HG03521 (cell line): Measurements from ENCODE around the gene NTNG1.
"Not testable (repeated sequence)": the region's sequence is repeated elsewhere in the genome, so short reads cannot be mapped to it uniquely, and the experiment has no call there.

Source experiments
- ATAC-seq: cut with Tn5 transposase; IDR thresholded peaks from one replicate; pipeline ENCODE4 v1.9.1; 2021; ENCODE audit warnings: mild to moderate bottlenecking, moderate library complexity; ENCODE audit not compliant: unreplicated experiment

NTNG1 gene

DNA sequence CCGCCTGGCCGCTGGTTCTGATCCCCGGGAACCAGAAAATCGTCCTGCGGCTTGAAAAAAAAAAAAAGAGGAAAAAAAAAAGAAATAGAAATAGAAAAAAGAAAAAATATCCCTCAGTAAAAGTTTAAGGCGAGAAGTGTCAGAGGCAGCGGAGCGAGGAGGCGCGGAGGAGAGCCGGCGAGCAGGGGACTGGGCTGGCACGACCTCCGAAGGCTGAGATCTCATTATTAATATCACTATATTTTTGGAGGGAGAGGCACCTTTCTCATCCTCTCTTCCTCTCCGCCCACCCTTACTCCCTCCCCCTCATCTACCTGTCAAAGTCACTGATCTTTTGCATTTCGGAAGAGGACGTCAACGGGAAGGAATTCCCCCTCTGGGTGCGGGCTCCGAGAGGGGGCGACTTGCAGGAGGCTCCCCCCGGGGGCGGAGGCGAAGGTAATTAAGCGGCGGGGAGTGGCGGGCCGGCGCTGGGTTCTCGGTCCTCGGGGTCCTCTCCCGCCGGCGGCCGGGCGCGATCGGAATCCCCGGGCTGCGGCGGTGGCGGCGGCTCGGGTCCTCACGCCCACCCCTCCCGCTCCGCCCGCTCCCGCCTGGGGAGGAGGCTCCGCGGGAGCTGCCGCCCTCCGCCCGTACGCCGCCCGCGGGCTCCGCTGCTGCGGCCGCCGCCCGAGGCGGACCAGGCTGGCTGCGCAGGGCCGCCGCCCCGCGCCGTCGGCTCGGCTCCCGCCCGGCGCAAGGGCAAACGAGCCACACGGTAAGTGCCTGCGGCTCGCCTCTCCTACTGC, at the start of gene NTNG1:
TSS of gene NTNG1 (plus strand) at position 337 of the 788 bp plus-strand sequence.
- ATAC-seq, result peak; percentile 58

DNA sequence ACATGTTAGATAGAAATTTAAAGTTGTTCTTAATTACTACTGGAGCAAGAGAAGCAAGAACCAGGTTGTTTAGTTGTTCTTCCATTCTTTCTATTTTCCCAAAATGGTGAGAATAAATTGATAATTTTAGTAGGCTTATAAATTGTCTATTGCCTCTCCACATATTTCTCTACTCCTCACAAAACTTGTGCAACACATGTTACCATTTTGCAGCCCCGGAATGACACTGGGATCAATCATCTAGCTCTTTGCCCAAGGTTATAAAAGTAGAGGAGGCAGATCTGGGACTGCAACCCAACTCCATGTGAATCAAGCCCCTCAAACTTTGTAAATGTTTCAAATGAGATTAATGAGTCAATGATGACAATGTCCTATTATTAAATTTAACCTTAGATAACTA, 49.4 kb upstream of the NTNG1 start:
- ATAC-seq, result no peak

- ATAC-seq, result not testable (repeated sequence)
Observed at GRCh38 chr1:107093395-107093794, 47.4 kb upstream of the NTNG1 start.

- ATAC-seq, result no peak
Observed at GRCh38 chr1:107095647-107096046, 45.2 kb upstream of the NTNG1 start.

DNA sequence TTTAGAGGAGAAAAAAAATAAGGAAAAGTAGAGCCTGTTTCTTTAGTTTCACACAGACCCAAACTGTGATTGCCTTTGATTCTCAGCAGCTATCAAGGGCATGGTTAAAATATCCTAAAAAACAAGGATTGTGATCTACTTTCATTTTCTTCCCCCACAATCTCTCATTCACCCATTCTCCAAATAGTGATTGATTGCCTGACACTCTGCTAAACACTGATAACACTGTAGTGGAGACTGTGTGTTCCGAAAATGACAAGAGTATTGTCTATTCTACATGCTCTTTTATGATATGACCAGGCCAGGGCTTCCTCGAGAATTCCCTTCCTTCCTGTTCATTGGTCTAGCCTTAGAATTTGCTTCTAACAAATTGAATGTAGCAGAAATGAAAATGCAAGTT, 44.1 kb upstream of the NTNG1 start:
- ATAC-seq, result no peak

- ATAC-seq, result no peak
Observed at GRCh38 chr1:107098961-107099360, 41.9 kb upstream of the NTNG1 start.

- ATAC-seq, result no peak
Observed at GRCh38 chr1:107100331-107100984, 40.4 kb upstream of the NTNG1 start.

DNA sequence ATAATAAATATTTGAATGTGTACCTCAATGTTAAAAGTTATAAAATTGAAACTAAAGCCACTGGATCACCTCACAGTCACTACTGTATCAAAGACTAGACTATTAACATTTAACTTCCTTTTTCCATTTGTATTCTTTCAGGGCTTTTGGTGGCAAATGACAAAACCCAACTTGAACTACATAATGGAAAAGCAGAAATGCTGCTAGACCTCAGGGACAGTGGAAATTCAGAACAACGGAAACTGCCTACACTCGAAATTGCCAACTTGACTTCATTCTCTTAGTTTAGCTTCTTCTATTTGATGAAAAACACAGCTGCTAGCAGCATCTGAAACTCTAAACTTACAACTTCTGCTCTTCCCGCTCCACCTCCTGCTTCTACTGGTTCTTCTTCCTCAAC, 34.9 kb upstream of the NTNG1 start:
- ATAC-seq, result no peak

DNA sequence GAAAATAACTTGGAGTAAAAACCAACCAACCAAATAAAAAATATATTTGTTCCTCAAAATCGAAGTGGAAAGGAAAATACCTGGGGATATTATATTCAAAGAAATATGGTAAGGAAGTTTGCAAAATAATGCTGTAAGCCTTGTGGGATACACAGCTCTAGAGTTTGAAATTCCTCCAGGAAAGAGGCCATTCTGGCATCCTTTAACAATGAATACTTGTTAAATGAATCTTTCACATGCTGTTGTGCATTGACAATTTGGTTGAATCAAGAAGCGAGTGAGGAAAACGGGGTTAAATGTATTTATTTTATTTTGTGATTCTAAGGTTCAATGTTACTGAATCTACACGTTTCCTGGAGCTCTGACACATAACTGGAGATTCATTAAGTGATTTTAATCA, 30.5 kb upstream of the NTNG1 start:
- ATAC-seq, result no peak

GRCh38 chr1:107116306-107116790, 24.5 kb upstream of the NTNG1 start:
- ATAC-seq, result no peak

DNA sequence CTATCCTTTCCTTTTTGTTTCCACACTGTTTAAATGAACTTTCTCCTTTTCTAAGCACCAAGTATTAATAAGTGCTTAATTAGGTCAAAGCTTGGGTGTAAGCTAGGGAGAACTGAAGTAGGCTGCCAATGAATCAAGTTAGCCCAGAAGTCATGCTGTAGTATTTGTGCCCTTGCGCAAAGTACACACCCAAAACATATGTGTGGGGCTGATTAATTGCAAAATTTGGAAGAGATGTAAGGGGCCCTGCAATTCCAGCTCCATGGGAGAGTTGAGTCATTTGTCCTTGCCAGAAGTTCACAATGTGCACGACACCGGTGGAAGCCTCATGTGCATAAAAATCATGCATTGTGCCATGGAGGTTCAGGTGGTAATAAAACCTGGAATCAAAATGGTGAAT, 18.6 kb upstream of the NTNG1 start:
- no peak for ATAC-seq

- no peak for ATAC-seq
Observed at GRCh38 chr1:107123741-107124140, 17.1 kb upstream of the NTNG1 start.

DNA sequence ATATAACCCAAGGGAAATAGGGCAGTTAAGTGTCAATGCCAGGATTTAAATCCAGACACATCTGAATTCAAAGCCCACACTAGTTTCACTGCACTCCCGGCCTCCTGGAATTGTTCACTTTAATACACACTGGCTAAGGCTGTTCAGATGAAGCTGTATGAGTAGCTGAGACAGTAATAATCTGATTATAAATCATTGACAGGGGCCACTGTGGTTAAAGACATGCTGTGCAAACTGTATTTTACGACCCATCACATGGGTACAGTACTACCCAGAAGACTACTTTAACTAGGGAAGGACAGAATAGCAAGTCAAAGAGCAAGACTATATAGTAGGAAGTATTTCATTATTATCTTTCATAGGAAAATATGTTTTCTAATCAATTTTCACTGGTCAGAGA, 16.1 kb upstream of the NTNG1 start:
- ATAC-seq, result no peak

DNA sequence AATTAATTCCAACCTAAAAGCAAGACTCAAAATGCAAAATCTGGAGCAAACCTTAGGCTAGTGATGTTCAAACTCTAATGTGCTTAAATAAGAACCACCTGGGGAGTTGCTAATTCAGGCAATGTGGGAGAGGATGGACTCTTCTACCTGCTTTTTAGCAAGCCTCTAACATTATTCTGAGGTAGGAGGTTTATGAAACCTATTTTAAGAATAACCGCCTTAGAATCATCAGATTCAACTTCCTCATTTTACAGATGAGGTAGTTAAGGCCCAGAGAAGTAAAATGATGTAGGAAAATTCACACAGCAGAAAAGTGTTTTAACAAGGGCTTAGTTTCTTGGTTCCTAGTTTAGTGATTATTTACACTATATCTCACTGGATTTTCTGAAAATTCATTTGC, 8.6 kb upstream of the NTNG1 start:
- ATAC-seq, result no peak

DNA sequence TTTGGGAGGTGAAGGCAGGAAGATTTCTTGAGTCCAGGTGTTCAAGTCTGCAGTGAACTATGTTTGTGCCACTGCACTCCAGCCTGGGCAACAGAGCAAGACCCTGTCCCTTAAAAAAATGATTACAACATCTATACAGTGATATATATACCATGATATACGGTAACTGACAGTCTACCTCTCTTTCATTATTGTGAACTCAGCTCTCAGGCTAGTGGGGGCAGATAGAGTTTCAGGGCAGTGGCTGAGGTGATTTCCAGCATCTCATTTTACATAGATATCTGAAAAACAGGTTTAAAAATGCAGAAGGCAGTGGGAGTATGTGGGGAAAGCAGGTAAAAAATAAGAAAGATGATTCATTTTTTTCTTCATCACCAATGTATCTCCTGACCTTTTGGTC, 8.1 kb upstream of the NTNG1 start:
- no peak for ATAC-seq

DNA sequence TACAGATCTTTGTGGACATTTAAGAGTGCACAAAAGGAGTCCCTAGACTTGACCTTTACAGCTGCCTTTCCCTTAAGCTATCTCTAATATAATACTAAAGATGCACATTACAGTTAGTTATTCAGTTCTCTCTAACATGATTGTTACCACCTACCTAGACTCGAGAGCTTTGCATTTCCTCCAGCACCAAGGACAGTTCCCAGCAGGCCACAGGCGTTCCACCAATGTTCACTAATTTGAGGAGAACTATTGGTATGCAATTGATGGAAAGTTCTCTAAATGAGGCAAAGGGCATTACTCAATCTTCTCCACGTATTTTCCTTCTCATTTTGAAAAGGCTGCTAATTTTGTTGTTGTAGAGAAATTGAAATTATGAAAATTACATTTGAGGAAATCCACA, 5.4 kb upstream of the NTNG1 start:
- ATAC-seq, result no peak

DNA sequence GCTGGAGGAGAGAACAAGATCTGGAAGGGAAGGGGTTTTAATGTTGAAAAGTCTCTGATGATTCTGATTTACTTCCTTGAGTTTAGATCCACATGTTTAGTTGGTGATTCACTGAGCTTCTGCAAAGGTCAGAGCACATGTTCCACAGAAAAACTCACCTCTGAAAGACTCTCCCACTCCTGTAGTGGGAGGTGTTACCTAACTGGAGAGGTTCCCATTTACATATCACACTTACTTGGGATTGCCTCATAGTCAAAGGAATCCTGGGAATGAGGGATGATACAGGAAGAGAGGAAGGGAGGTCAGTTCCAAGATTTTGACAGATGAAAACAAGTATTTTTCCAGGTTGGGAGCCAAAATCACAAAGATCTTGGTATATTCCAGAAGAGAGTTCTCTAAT, 2.7 kb upstream of the NTNG1 start:
- no peak for ATAC-seq

GRCh38 chr1:107138767-107139445, 1.9 kb upstream of the NTNG1 start:
- no peak for ATAC-seq

DNA sequence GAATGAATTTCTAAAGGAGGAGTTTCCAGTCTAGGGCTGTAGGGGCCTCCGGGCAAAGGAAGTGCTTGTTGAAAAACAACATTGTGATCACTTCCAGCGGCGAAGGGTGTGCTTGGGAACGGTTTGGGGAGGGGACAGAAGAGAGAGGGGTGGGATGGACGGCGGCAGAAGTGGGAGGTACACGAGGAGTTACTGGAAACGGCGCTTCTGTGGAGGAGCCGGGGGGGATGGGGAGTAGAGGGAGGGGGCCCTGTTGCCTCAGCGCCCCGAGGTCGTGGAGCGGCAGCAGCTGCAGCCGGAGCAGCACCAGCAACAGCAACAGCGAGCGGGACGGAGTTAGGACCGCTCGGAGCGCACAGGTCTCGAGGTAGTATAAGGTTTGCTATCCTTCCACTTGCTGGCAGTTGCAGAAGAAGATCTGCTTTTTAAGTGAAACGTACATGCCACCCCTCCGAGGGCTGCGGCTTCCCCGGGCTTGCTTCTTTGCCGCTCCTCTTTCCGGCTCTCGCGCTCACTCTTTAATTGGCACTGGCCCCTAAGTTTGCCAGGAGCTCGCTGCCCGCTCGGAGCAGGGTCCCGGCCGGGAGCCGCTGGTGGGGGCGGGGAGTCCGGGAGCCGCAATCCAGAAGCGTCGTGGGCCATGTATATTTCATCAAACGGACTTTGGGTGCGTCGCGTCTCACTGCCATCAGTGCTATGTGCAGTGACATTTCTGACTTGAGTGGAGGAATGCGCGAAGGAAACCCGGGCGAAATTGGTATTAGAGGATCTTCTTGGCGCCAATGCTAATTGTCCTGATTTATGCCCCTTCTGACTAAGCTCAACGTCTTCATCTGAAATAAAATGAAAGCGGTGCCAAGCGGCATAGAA, 771 bp upstream of the NTNG1 start:
- no peak for ATAC-seq

- peak; percentile 29 for ATAC-seq
Observed at GRCh38 chr1:107141491-107142126, 770 bp downstream of the NTNG1 start.
